Progenitor cell of endocrine pancreas (in vitro differentiated cells): ENCODE measurements around the gene TM4SF4. TPM values are rescaled to one million over a fixed set of nuclear protein-coding genes. Genes with fewer than 3 reads are reported as not detected.

Experiments used
- DNase-seq: peaks from one replicate; pipeline ENCODE4 v3.0.0; 2021; ENCODE audit warnings: low spot score; ENCODE audit not compliant: unreplicated experiment
- H3K27ac Mint-ChIP-seq: 2 replicates; pipeline ENCODE4 v1.8.0; 2021; ENCODE audit warnings: mild to moderate bottlenecking, moderate library complexity, mixed read lengths
- H3K27me3 Mint-ChIP-seq: 2 replicates; pipeline ENCODE4 v1.8.0; 2021; ENCODE audit warnings: mixed read lengths
- H3K36me3 Mint-ChIP-seq: 2 replicates; pipeline ENCODE4 v1.8.0; 2022; ENCODE audit warnings: mixed read lengths; ENCODE audit not compliant: insufficient read depth
- H3K4me1 Mint-ChIP-seq: 2 replicates; pipeline ENCODE4 v1.8.0; 2021; ENCODE audit warnings: low read depth, mixed read lengths
- H3K4me3 Mint-ChIP-seq: 2 replicates; pipeline ENCODE4 v1.8.0; 2021; ENCODE audit warnings: low read depth, mild to moderate bottlenecking, moderate library complexity, mixed read lengths
- H3K9me3 Mint-ChIP-seq: 2 replicates; pipeline ENCODE4 v1.8.0; 2021; ENCODE audit warnings: low read depth, mixed read lengths
- CTCF ChIP-seq: fragments of 200-600 bp; sonication (generic); IDR thresholded peaks from one replicate; pipeline ENCODE4 v1.5.0; 2021; ENCODE audit warnings: antibody characterized with exemption, mild to moderate bottlenecking; ENCODE audit not compliant: unreplicated experiment
- total RNA-seq: library from RNA; stranded (reverse); gene quantifications from 2 replicates; pipeline ENCODE4 v1.2.1, GENCODE V29; 2021

TM4SF4 gene
- total RNA-seq, 1 donor from 2014 or later: 314 TPM

GRCh38 chr3:149462051-149462450 is 12.4 kb upstream of the TM4SF4 start:
- Mint-ChIP-seq H3K27me3 (no peaks in the 10 kb centered on the region), H3K4me1 (peaks cover 20% of the 10 kb centered on the region), H3K9me3 (peaks cover 24% of the 10 kb centered on the region), H3K27ac (no peak overlapping the region), H3K36me3 (peaks cover 2% of the 10 kb centered on the region), H3K4me3 (no peak overlapping the region)
- no peak for DNase-seq
- TF ChIP-seq CTCF: no peak

GRCh38 chr3:149462581-149463011 is 11.9 kb upstream of the TM4SF4 start:
- no peak for TF ChIP-seq CTCF
- Mint-ChIP-seq H3K27me3 (no peaks in the 10 kb centered on the region), H3K27ac (no peak overlapping the region), H3K9me3 (peaks cover 24% of the 10 kb centered on the region), H3K4me1 (peaks cover 20% of the 10 kb centered on the region), H3K4me3 (no peak overlapping the region), H3K36me3 (peaks cover 2% of the 10 kb centered on the region)
- no peak for DNase-seq

GRCh38 chr3:149463921-149464320 is 10.6 kb upstream of the TM4SF4 start:
- no peak for DNase-seq
- Mint-ChIP-seq H3K4me3 (no peak overlapping the region), H3K36me3 (peaks cover 2% of the 10 kb centered on the region), H3K4me1 (peaks cover 32% of the 10 kb centered on the region), H3K9me3 (peaks cover 22% of the 10 kb centered on the region), H3K27ac (no peak overlapping the region), H3K27me3 (no peaks in the 10 kb centered on the region)
- TF ChIP-seq CTCF: no peak

GRCh38 chr3:149464542-149465328 is 9.8 kb upstream of the TM4SF4 start:
- Mint-ChIP-seq H3K4me3 (no peak overlapping the region), H3K27ac (no peak overlapping the region), H3K4me1 (peaks cover 32% of the 10 kb centered on the region), H3K9me3 (peaks cover 22% of the 10 kb centered on the region), H3K36me3 (peaks cover 2% of the 10 kb centered on the region), H3K27me3 (no peaks in the 10 kb centered on the region)
- TF ChIP-seq CTCF: no peak
- no peak for DNase-seq

GRCh38 chr3:149465351-149465883 is 9.1 kb upstream of the TM4SF4 start:
- TF ChIP-seq CTCF: no peak
- Mint-ChIP-seq H3K9me3 (peaks cover 22% of the 10 kb centered on the region), H3K36me3 (peaks cover 2% of the 10 kb centered on the region), H3K27ac (peak overlapping the region; percentile 2), H3K4me3 (no peak overlapping the region), H3K4me1 (peaks cover 35% of the 10 kb centered on the region), H3K27me3 (no peaks in the 10 kb centered on the region)
- DNase-seq: no peak
